HFFc6 (cell line): Measurements from ENCODE around the gene RNF214. TPM values are rescaled to one million over a fixed set of nuclear protein-coding genes. Genes with fewer than 3 reads are reported as not detected.

Experiments
- DNase-seq: peaks from one replicate; pipeline ENCODE4 v3.0.0-alpha.2; 2018
- H3K27ac Mint-ChIP-seq: 2 replicates; pipeline ENCODE4 v1.8.0; 2020; ENCODE audit warnings: mild to moderate bottlenecking, mixed read lengths
- H3K27me3 Mint-ChIP-seq: 2 replicates; pipeline ENCODE4 v1.8.0; 2021; ENCODE audit warnings: mild to moderate bottlenecking, moderate library complexity, mixed read lengths; ENCODE audit not compliant: insufficient read depth
- H3K36me3 Mint-ChIP-seq: 2 replicates; pipeline ENCODE4 v1.8.0; 2021; ENCODE audit warnings: low read depth, mixed read lengths
- H3K4me1 Mint-ChIP-seq: 2 replicates; pipeline ENCODE4 v1.8.0; 2020; ENCODE audit warnings: low read depth, mixed read lengths
- H3K4me3 Mint-ChIP-seq: 2 replicates; pipeline ENCODE4 v1.8.0; 2020; ENCODE audit warnings: mild to moderate bottlenecking, moderate library complexity, mixed read lengths
- H3K9me3 Mint-ChIP-seq: 2 replicates; pipeline ENCODE4 v1.8.0; 2020; ENCODE audit warnings: mild to moderate bottlenecking, mixed read lengths
- CTCF ChIP-seq: fragments of 200-600 bp; sonication (generic); IDR thresholded peaks from 2 replicates; pipeline ENCODE4 v1.5.0; 2021; ENCODE audit warnings: antibody characterized with exemption, mild to moderate bottlenecking
- total RNA-seq, 6 experiments: library from RNA; stranded (reverse); fragmentation: NEBNext Ultra II Directional; extraction: Animal tissue kit (Norgen Biotek cat#: 25700); gene quantifications; 2 replicates in 1 of 6; 3 replicates in 5 of 6; pipeline ENCODE4 v1.2.3, GENCODE V29; 2021

RNF214 gene
- total RNA-seq, 6 experiments from 2014 or later, result 17.7 to 25.6 (median 22.1) TPM

GRCh38 chr11:117220568-117220967, 11.9 kb upstream of the RNF214 start:
- Mint-ChIP-seq H3K4me1 (peaks cover 20% of the 10 kb centered on the region), H3K36me3 (peaks cover 22% of the 10 kb centered on the region), H3K27ac (no peak overlapping the region)

GRCh38 chr11:117220999-117221774, 11.3 kb upstream of the RNF214 start:
- Mint-ChIP-seq H3K4me3 (peak overlapping the region; percentile 17; the same call in 1 of the 2 replicates), H3K27ac (peak overlapping the region; percentile 55), H3K4me1 (peaks cover 20% of the 10 kb centered on the region), H3K27me3 (peaks cover 2% of the 10 kb centered on the region; the same call in 1 of the 2 replicates), H3K36me3 (peaks cover 22% of the 10 kb centered on the region), H3K9me3 (no peaks in the 10 kb centered on the region)
- no peak for TF ChIP-seq CTCF
- DNase-seq, result no peak

More at GRCh38 chr11:117220568-117220967, 11.9 kb upstream of the RNF214 start:
- TF ChIP-seq CTCF, result no peak
- Mint-ChIP-seq H3K27me3 (peaks cover 2% of the 10 kb centered on the region; the same call in 1 of the 2 replicates), H3K4me3 (no peak overlapping the region), H3K9me3 (no peaks in the 10 kb centered on the region)
- DNase-seq, result no peak

GRCh38 chr11:117221775-117222517, 10.5 kb upstream of the RNF214 start:
- DNase-seq, result peak; percentile 52
- no peaks in the 10 kb centered on the region for H3K9me3 Mint-ChIP-seq
- H3K4me3 Mint-ChIP-seq, result peak overlapping the region; percentile 38
- peaks cover 22% of the 10 kb centered on the region for H3K36me3 Mint-ChIP-seq
- H3K27me3 Mint-ChIP-seq, result peaks cover 2% of the 10 kb centered on the region; the same call in 1 of the 2 replicates
- H3K27ac Mint-ChIP-seq, result peak overlapping the region; percentile 55
- peaks cover 20% of the 10 kb centered on the region for H3K4me1 Mint-ChIP-seq
- peak; percentile 20; the same call in 1 of the 2 replicates for TF ChIP-seq CTCF

- Mint-ChIP-seq H3K27me3 (peaks cover 2% of the 10 kb centered on the region; the same call in 1 of the 2 replicates), H3K9me3 (no peaks in the 10 kb centered on the region), H3K27ac (peak overlapping the region; percentile 55; the same call in 1 of the 2 replicates), H3K4me1 (peaks cover 20% of the 10 kb centered on the region), H3K4me3 (no peak overlapping the region), H3K36me3 (peaks cover 15% of the 10 kb centered on the region)
- no peak for DNase-seq
- no peak for TF ChIP-seq CTCF
Measured at GRCh38 chr11:117222991-117223740, 9.3 kb upstream of the RNF214 start.
